H1 (cell line): ENCODE data around the gene RNF26. TPM values are rescaled to one million over a fixed set of nuclear protein-coding genes. Genes with fewer than 3 reads are reported as not detected.

ENCODE experiments used
- SRF ChIP-seq: IDR thresholded peaks from 2 replicates; pipeline ENCODE4 v1.6.1; 2011; ENCODE audit warnings: mild to moderate bottlenecking, low read depth, low read length, moderate library complexity
- USF2 ChIP-seq: IDR thresholded peaks from 2 replicates; pipeline ENCODE4 v1.6.1; 2011; ENCODE audit warnings: low read length, improper control_type of control experiment
- polyA plus RNA-seq, 7 experiments: library from polyadenylated mRNA; depleted of rRNA in 3 of 7; stranded (reverse) in 5 of 7; unstranded in 2 of 7; fragments of >200 nt in 5 of 7; fragments of 200-250 nt in 2 of 7; gene quantifications; 1 replicate in 5 of 7; 2 replicates in 1 of 7; 4 replicates in 1 of 7; pipeline versions ENCODE4 v1.2.1 to v1.2.3, GENCODE V29; 2011 to 2013; ENCODE audit warnings: missing spikeins in 2 of 7, mixed read lengths in 2 of 7
- total RNA-seq: library from RNA; stranded (reverse); fragmentation: NEBNext Ultra II Directional; extraction: Animal tissue kit (Norgen Biotek cat#: 25700); gene quantifications from 2 replicates; pipeline ENCODE4 v1.2.1, GENCODE V29; 2021

RNF26 gene
- total and polyA plus RNA-seq, 2 of the 8 experiments (the other 6 are each of a cell fraction or from before 2014, with no cell fraction given): 82.7 to 84.0 TPM

- TF ChIP-seq USF2 (no peak), SRF (no peak)
These were observed 15.8 kb upstream of the RNF26 start (continued) for GRCh38 chr11:119318240-119319135.
